ENCODE data around the gene DNAJC15.

DNA sequence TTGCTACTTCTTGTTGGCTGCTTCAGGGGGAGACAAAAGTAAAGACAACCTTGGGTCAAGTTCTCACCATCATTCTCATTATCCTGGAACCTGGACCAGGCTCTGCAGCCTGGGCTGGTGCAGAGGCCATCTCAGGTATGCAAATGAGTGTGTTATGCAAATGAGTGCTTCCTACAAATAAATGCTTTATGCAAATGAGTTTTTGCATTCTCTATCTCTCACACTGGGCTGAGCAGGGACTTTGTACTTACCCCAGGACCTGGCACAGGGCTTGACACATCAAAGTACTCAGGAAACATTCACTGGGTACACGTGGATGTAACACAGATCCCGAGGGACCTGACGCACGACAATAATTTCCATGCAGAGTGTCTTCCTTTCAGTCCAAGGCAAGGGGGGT, 103.0 kb downstream of the DNAJC15 start:
- TF ChIP-seq POLR2A (IDR thresholded peaks at IDR 0.05): no peak
- TF ChIP-seq, protein P1, sequence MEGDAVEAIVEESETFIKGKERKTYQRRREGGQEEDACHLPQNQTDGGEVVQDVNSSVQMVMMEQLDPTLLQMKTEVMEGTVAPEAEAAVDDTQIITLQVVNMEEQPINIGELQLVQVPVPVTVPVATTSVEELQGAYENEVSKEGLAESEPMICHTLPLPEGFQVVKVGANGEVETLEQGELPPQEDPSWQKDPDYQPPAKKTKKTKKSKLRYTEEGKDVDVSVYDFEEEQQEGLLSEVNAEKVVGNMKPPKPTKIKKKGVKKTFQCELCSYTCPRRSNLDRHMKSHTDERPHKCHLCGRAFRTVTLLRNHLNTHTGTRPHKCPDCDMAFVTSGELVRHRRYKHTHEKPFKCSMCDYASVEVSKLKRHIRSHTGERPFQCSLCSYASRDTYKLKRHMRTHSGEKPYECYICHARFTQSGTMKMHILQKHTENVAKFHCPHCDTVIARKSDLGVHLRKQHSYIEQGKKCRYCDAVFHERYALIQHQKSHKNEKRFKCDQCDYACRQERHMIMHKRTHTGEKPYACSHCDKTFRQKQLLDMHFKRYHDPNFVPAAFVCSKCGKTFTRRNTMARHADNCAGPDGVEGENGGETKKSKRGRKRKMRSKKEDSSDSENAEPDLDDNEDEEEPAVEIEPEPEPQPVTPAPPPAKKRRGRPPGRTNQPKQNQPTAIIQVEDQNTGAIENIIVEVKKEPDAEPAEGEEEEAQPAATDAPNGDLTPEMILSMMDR (IDR thresholded peaks at IDR 0.05): no peak
- TF ChIP-seq POLR2AphosphoS5 (IDR thresholded peaks at IDR 0.05): no peak
